GM23338 (cell line): ENCODE measurements around the gene MAPK7. TPM values are rescaled to one million over a fixed set of nuclear protein-coding genes. Genes with fewer than 3 reads are reported as not detected.

Experiments
- ATAC-seq: fragments of 200-7000 bp; cut with Tn5 transposase; 3 replicates; pipeline ENCODE4 v1.9.1; 2020
- DNase-seq: peaks from one replicate; pipeline ENCODE4 v3.0.0-alpha.2; 2015; ENCODE audit warnings: low spot score
- H2AFZ ChIP-seq: fragments of 200-600 bp; sonication (generic); 2 replicates; pipeline ENCODE4 v1.8.0; 2016; ENCODE audit warnings: antibody characterized with exemption, mild to moderate bottlenecking, moderate library complexity
- H3F3A ChIP-seq: fragments of 200-600 bp; sonication (generic); replicated peaks from 2 replicates; pipeline ENCODE4 v1.8.0; 2017; ENCODE audit warnings: antibody characterized with exemption, mixed run types, low read depth
- H3K27ac ChIP-seq: fragments of 200-600 bp; sonication (generic); 2 replicates; pipeline ENCODE4 v1.6.1; 2016; ENCODE audit warnings: low read depth
- H3K27me3 ChIP-seq: fragments of 200-600 bp; sonication (generic); 2 replicates; pipeline ENCODE4 v1.8.0; 2016; ENCODE audit warnings: mild to moderate bottlenecking, mixed run types, moderate library complexity; ENCODE audit not compliant: insufficient read depth
- H3K36me3 ChIP-seq: fragments of 200-600 bp; sonication (generic); 2 replicates; pipeline ENCODE4 v1.8.0; 2016; ENCODE audit warnings: mild to moderate bottlenecking; ENCODE audit not compliant: insufficient read depth
- H3K4me1 ChIP-seq: fragments of 200-600 bp; sonication (generic); 2 replicates; pipeline ENCODE4 v1.8.0; 2016; ENCODE audit warnings: mild to moderate bottlenecking, moderate library complexity; ENCODE audit not compliant: insufficient read depth
- H3K4me2 ChIP-seq: fragments of 200-600 bp; sonication (generic); 2 replicates; pipeline ENCODE4 v1.7.1; 2017; ENCODE audit warnings: mixed run types
- H3K4me3 ChIP-seq: fragments of 200-600 bp; sonication (generic); 2 replicates; pipeline ENCODE4 v1.6.1; 2016; ENCODE audit warnings: mixed run types
- H3K79me2 ChIP-seq: fragments of 200-600 bp; sonication (generic); replicated peaks from 2 replicates; pipeline ENCODE4 v1.8.0; 2017; ENCODE audit warnings: mild to moderate bottlenecking; ENCODE audit not compliant: insufficient read depth
- H3K9me2 ChIP-seq: fragments of 200-600 bp; sonication (generic); 2 replicates; pipeline ENCODE4 v1.8.0; 2017; ENCODE audit not compliant: insufficient read depth
- H4K20me1 ChIP-seq: fragments of 200-600 bp; sonication (generic); replicated peaks from 2 replicates; pipeline ENCODE4 v1.8.0; 2017; ENCODE audit warnings: mild to moderate bottlenecking; ENCODE audit not compliant: insufficient read depth
- H3K27ac Mint-ChIP-seq: 2 replicates; pipeline ENCODE4 v1.8.0; 2020; ENCODE audit warnings: inconsistent platforms, mild to moderate bottlenecking, moderate library complexity, mixed read lengths
- H3K27me3 Mint-ChIP-seq: 3 replicates; pipeline ENCODE4 v1.8.0; 2022; ENCODE audit warnings: low read depth, mild to moderate bottlenecking, moderate library complexity, mixed read lengths, inconsistent platforms; ENCODE audit not compliant: insufficient read depth, poor library complexity
- H3K36me3 Mint-ChIP-seq: 3 replicates; pipeline ENCODE4 v1.8.0; 2021; ENCODE audit warnings: low read depth, mild to moderate bottlenecking, inconsistent platforms, moderate library complexity, mixed read lengths
- H3K4me1 Mint-ChIP-seq: 3 replicates; pipeline ENCODE4 v1.8.0; 2020; ENCODE audit warnings: mild to moderate bottlenecking, inconsistent platforms, mixed read lengths
- H3K4me3 Mint-ChIP-seq: 3 replicates; pipeline ENCODE4 v1.8.0; 2021; ENCODE audit warnings: moderate library complexity, mild to moderate bottlenecking, inconsistent platforms, mixed read lengths
- H3K9me3 Mint-ChIP-seq: 3 replicates; pipeline ENCODE4 v1.8.0; 2020; ENCODE audit warnings: moderate library complexity, mild to moderate bottlenecking, inconsistent platforms, mixed read lengths
- CREB1 ChIP-seq: fragments of 250-450 bp; sonication (Bioruptor Pico); IDR thresholded peaks from 2 replicates; pipeline ENCODE4 v1.5.0; 2020; ENCODE audit warnings: low read depth, mild to moderate bottlenecking, moderate library complexity
- ETS1 ChIP-seq: IDR thresholded peaks from 2 replicates; pipeline ENCODE4 v1.6.1; 2016; ENCODE audit warnings: antibody characterized with exemption
- EZH2 ChIP-seq: fragments of 200-600 bp; sonication (generic); IDR thresholded peaks from one replicate; pipeline ENCODE4 v1.8.0; 2017; ENCODE audit warnings: antibody characterized with exemption, mild to moderate bottlenecking, low read depth; ENCODE audit not compliant: unreplicated experiment
- EZH2phosphoT487 ChIP-seq: fragments of 200-600 bp; sonication (generic); IDR thresholded peaks from one replicate; pipeline ENCODE4 v1.8.1; 2018; ENCODE audit warnings: antibody characterized with exemption; ENCODE audit not compliant: unreplicated experiment
- JUNB ChIP-seq: IDR thresholded peaks from one replicate; pipeline ENCODE4 v1.6.1; 2016; ENCODE audit warnings: antibody characterized with exemption; ENCODE audit not compliant: unreplicated experiment
- REST ChIP-seq: IDR thresholded peaks from one replicate; pipeline ENCODE4 v1.6.1; 2018; ENCODE audit warnings: antibody characterized with exemption; ENCODE audit not compliant: unreplicated experiment
- STAT1 ChIP-seq: IDR thresholded peaks from one replicate; pipeline ENCODE4 v1.6.1; 2016; ENCODE audit warnings: antibody characterized with exemption; ENCODE audit not compliant: unreplicated experiment
- ZNF114 ChIP-seq: fragments of 250-450 bp; sonication (Bioruptor Pico); IDR thresholded peaks from 2 replicates; pipeline ENCODE4 v1.5.0; 2020; ENCODE audit warnings: mild to moderate bottlenecking, moderate library complexity
- polyA plus RNA-seq: library from polyadenylated mRNA; unstranded; fragments of >200 nt; fragmentation: Nextera tagmentation; extraction: Ambion mirVana; gene quantifications from 2 replicates; pipeline ENCODE4 v1.2.1, GENCODE V29; 2016
- total RNA-seq: library from RNA; depleted of rRNA; stranded (reverse); fragments of >200 nt; shearing (Covaris generic); gene quantifications from 2 replicates; pipeline ENCODE4 v1.2.3, GENCODE V29; 2014

MAPK7 gene
- total and polyA plus RNA-seq, 2 experiments from 2014 or later, result 15.5 to 53.1 TPM

- no peak overlapping the region for H3K4me3 ChIP-seq
- no peak for TF ChIP-seq ETS1
- no peak for TF ChIP-seq STAT1
- TF ChIP-seq CREB1 (CRISPR knock-in tag), result no peak
- no peak for TF ChIP-seq EZH2
- no peak for TF ChIP-seq REST
- no peak for TF ChIP-seq ZNF114 (CRISPR knock-in tag)
Measured at GRCh38 chr17:19365499-19365817, 12.8 kb upstream of the MAPK7 start.

GRCh38 chr17:19365833-19366636 is 12.3 kb upstream of the MAPK7 start:
- Mint-ChIP-seq H3K4me3 (no peak overlapping the region), H3K4me1 (peaks cover 14% of the 10 kb centered on the region), H3K36me3 (no peaks in the 10 kb centered on the region; the same call in 2 of the 3 replicates), H3K27ac (no peak overlapping the region), H3K27me3 (peaks cover 6% of the 10 kb centered on the region), H3K9me3 (no peaks in the 10 kb centered on the region; the same call in 2 of the 3 replicates)
- DNase-seq, result no peak
- Histone ChIP-seq H3K36me3 (no peaks in the 10 kb centered on the region), H4K20me1 (no peaks in the 10 kb centered on the region), H2AFZ (no peak overlapping the region), H3K27me3 (no peaks in the 10 kb centered on the region), H3K4me3 (no peak overlapping the region), H3F3A (no peaks in the 10 kb centered on the region), H3K79me2 (no peaks in the 10 kb centered on the region), H3K4me2 (no peak overlapping the region), H3K4me1 (peaks cover 11% of the 10 kb centered on the region), H3K27ac (no peak overlapping the region), H3K9me2 (no peaks in the 10 kb centered on the region)
- TF ChIP-seq ETS1 (no peak), CREB1 (CRISPR knock-in tag) (no peak), EZH2phosphoT487 (no peak), JUNB (no peak), REST (no peak), STAT1 (no peak)
- ATAC-seq, result no peak

More at GRCh38 chr17:19365499-19365817, 12.8 kb upstream of the MAPK7 start:
- Mint-ChIP-seq H3K27me3 (peaks cover 6% of the 10 kb centered on the region), H3K4me3 (no peak overlapping the region), H3K4me1 (peaks cover 14% of the 10 kb centered on the region), H3K9me3 (no peaks in the 10 kb centered on the region; the same call in 2 of the 3 replicates), H3K36me3 (no peaks in the 10 kb centered on the region; the same call in 2 of the 3 replicates), H3K27ac (no peak overlapping the region)
- Histone ChIP-seq H3F3A (no peaks in the 10 kb centered on the region), H4K20me1 (no peaks in the 10 kb centered on the region), H3K27me3 (no peaks in the 10 kb centered on the region), H3K27ac (no peak overlapping the region), H2AFZ (no peak overlapping the region), H3K9me2 (no peaks in the 10 kb centered on the region), H3K79me2 (no peaks in the 10 kb centered on the region), H3K4me1 (peaks cover 11% of the 10 kb centered on the region), H3K4me2 (no peak overlapping the region), H3K36me3 (no peaks in the 10 kb centered on the region)
- DNase-seq (no peak), ATAC-seq (no peak)
